HepG2 (cell line): ENCODE measurements around the gene KCNK5. TPM values are rescaled to one million over a fixed set of nuclear protein-coding genes. Genes with fewer than 3 reads are reported as not detected.

ENCODE experiments used
- ATAC-seq: fragments of 200-7000 bp; cut with Tn5 transposase; 3 replicates; pipeline ENCODE4 v1.9.1; 2020; ENCODE audit warnings: mild to moderate bottlenecking, moderate library complexity
- BruUV-seq: library from RNA; stranded (reverse); fragments of 400-500 nt; replicated peaks from 2 replicates; lab custom pipeline; 2021; lab: Mats Ljungman, UMichigan
- CTCF ChIA-PET: fragments of 300-600 bp; formaldehyde crosslinking; extraction: SDS; loops from one replicate; lab custom pipeline; 2021; ENCODE audit warnings: low total read pairs, inconsistent platforms, low intra/inter-chr PET ratio; lab: Yijun Ruan, JAX
- POLR2A ChIA-PET: fragments of 350-600 bp; sonication (Branson Sonifier 250); formaldehyde crosslinking; loops from one replicate; lab custom pipeline; 2020; ENCODE audit warnings: antibody characterized with exemption, inconsistent platforms; lab: Yijun Ruan, JAX
- DNase-seq: peaks from one replicate; pipeline ENCODE4 v3.0.0-alpha.2; 2015; ENCODE audit warnings: low spot score
- FAIRE-seq: peaks from 3 replicates; lab custom pipeline; 2011; peaks lifted over from hg19 to GRCh38; lab: Jason Lieb, UNC
- H2AFZ ChIP-seq: one replicate; pipeline ENCODE4 v1.6.1; 2011; ENCODE audit warnings: low read length, inconsistent platforms
- H3K27ac ChIP-seq: fragments of 300-600 bp; 3 replicates; pipeline ENCODE4 v1.8.0; 2011; ENCODE audit warnings: mixed run types, mild to moderate bottlenecking, mixed read lengths, low read length, inconsistent platforms; ENCODE audit not compliant: insufficient read depth; ENCODE audit errors: extremely low read length
- H3K27me3 ChIP-seq, 2 experiments: fragments of 200-600 bp in 1 of 2; 2 replicates in 1 of 2; 3 replicates in 1 of 2; pipeline versions ENCODE4 v1.6.0 to v1.8.0; 2011; ENCODE audit warnings: low read length in 2 of 2, mild to moderate bottlenecking in 2 of 2, moderate library complexity in 2 of 2, inconsistent platforms in 1 of 2; ENCODE audit not compliant: insufficient read depth in 2 of 2, control insufficient read depth in 1 of 2
- H3K36me3 ChIP-seq, 2 experiments: fragments of 200-600 bp in 1 of 2; replicated peaks in 1 of 2; 2 replicates in 1 of 2; 3 replicates in 1 of 2; pipeline versions ENCODE4 v1.5.1 to v1.8.0; 2011; ENCODE audit warnings: low read length in 2 of 2, inconsistent platforms in 1 of 2; ENCODE audit not compliant: insufficient read depth in 2 of 2, control insufficient read depth in 1 of 2
- H3K4me1 ChIP-seq: 2 replicates; pipeline ENCODE4 v1.5.1; 2012; ENCODE audit warnings: low read length, inconsistent platforms; ENCODE audit not compliant: insufficient read depth
- H3K4me2 ChIP-seq: 2 replicates; pipeline ENCODE4 v1.6.0; 2011; ENCODE audit warnings: low read depth, low read length, inconsistent platforms
- H3K4me3 ChIP-seq, 3 experiments: fragments of 200-600 bp in 1 of 3; sonication (generic), shearing (Covaris generic) in 1 of 3; replicated peaks in 1 of 3; 2 replicates each; pipeline ENCODE4 v1.5.1; 2011 to 2016; ENCODE audit warnings: low read length in 3 of 3, inconsistent platforms in 2 of 3, low read depth in 2 of 3, mild to moderate bottlenecking in 2 of 3, control low read depth in 1 of 3, mixed read lengths in 1 of 3; ENCODE audit not compliant: insufficient read depth in 1 of 3
- H3K79me2 ChIP-seq: one replicate; pipeline ENCODE4 v1.6.1; 2011; ENCODE audit warnings: low read length, inconsistent platforms; ENCODE audit not compliant: insufficient read depth
- H3K9ac ChIP-seq: 2 replicates; pipeline ENCODE4 v1.6.0; 2011; ENCODE audit warnings: mild to moderate bottlenecking, low read depth, low read length, inconsistent platforms; ENCODE audit not compliant: insufficient read depth
- H3K9me3 ChIP-seq: 2 replicates; pipeline ENCODE4 v1.5.1; 2012; ENCODE audit warnings: mild to moderate bottlenecking, low read length
- H4K20me1 ChIP-seq: 2 replicates; pipeline ENCODE4 v1.6.0; 2011; ENCODE audit warnings: inconsistent platforms, mild to moderate bottlenecking, low read length, moderate library complexity; ENCODE audit not compliant: insufficient read depth
- ATM ChIP-seq: fragments of 450-650 bp; IDR thresholded peaks from 2 replicates; pipeline ENCODE4 v1.7.1; 2017; ENCODE audit warnings: mild to moderate bottlenecking, borderline replicate concordance
- CHD2 ChIP-seq: IDR thresholded peaks from 2 replicates; pipeline ENCODE4 v1.6.1; 2011; ENCODE audit warnings: low read depth, low read length, improper control_type of control experiment
- HDAC6 ChIP-seq: fragments of 200-600 bp; sonication (generic); IDR thresholded peaks from 2 replicates; pipeline ENCODE4 v1.7.0; 2017; ENCODE audit warnings: mild to moderate bottlenecking, antibody characterized with exemption, low read length, low read depth
- HMG20A ChIP-seq: IDR thresholded peaks from 2 replicates; pipeline ENCODE4 v1.6.1; 2016; ENCODE audit warnings: borderline replicate concordance
- HOXD1 ChIP-seq: sonication (generic); formaldehyde crosslinking; IDR thresholded peaks from 2 replicates; pipeline ENCODE4 v1.5.0; 2020; ENCODE audit warnings: missing genetic modification reagents
- KLF11 ChIP-seq: IDR thresholded peaks from 2 replicates; pipeline ENCODE4 v1.6.1; 2016; ENCODE audit warnings: missing compliant biosample characterization
- MEF2D ChIP-seq: sonication (generic); formaldehyde crosslinking; IDR thresholded peaks from 2 replicates; pipeline ENCODE4 v1.5.1; 2020; ENCODE audit warnings: mild to moderate bottlenecking, missing genetic modification reagents
- NBN ChIP-seq: fragments of 450-650 bp; conservative IDR thresholded peaks from 2 replicates; pipeline ENCODE4 v1.6.1; 2017
- TGIF2 ChIP-seq: IDR thresholded peaks from 2 replicates; pipeline ENCODE4 v1.6.1; 2016; ENCODE audit warnings: control low read depth, missing compliant biosample characterization
- WIZ ChIP-seq: sonication (generic); formaldehyde crosslinking; IDR thresholded peaks from 2 replicates; pipeline ENCODE4 v1.5.1; 2020; ENCODE audit warnings: mild to moderate bottlenecking, missing genetic modification reagents
- ZMYM3 ChIP-seq: sonication (generic); formaldehyde crosslinking; IDR thresholded peaks from 2 replicates; pipeline ENCODE4 v1.5.1; 2020; ENCODE audit warnings: mild to moderate bottlenecking, missing genetic modification reagents
- ZNF205 ChIP-seq: IDR thresholded peaks from 2 replicates; pipeline ENCODE4 v1.6.1; 2018; ENCODE audit warnings: missing biosample characterization, missing genetic modification reagents
- WGBS: methylation state at CpG from one replicate; pipeline ENCODE4 v1.1.6; 2017; ENCODE audit warnings: low lambda C conversion rate; 5-methylcytosine and 5-hydroxymethylcytosine counted together
- in situ Hi-C: cut with HindIII; loops from 2 replicates; pipeline ENCODE4 v1.10.0; 2017; ENCODE audit warnings: low pct_unique_long_range_greater_than_20kb; ENCODE audit not compliant: extremely low pct_ligation_motif_present
- intact Hi-C: fragments of 100-400 bp; cut with micrococcal nuclease; formaldehyde crosslinking; loops from one replicate; pipeline ENCODE4 v1.10.0; 2022; ENCODE audit not compliant: unreplicated experiment
- polyA plus RNA-seq, 8 experiments: library from polyadenylated mRNA; depleted of rRNA in 3 of 8; stranded (reverse) in 7 of 8; unstranded in 1 of 8; fragments of >200 nt; fragmentation: Illumina TruSeq in 4 of 8; extraction: Trizol in 4 of 8; gene quantifications; 2 replicates each; pipeline versions ENCODE4 v1.2.1 to v1.2.3, GENCODE V29; 2011 to 2016; ENCODE audit warnings: low read depth in 4 of 8, missing spikeins in 1 of 8, mixed read lengths in 1 of 8; ENCODE audit not compliant: insufficient read depth in 1 of 8
- total RNA-seq, 5 experiments: library from RNA; depleted of rRNA; stranded (reverse); fragments of >200 nt; fragmentation: Illumina TruSeq; extraction: Trizol; gene quantifications; 2 replicates each; pipeline ENCODE4 v1.2.3, GENCODE V29; 2016; ENCODE audit warnings: low read depth in 1 of 5
- TF ChIP-seq, protein P1 (sequence below): sonication (generic); formaldehyde crosslinking; IDR thresholded peaks from 2 replicates; pipeline ENCODE4 v1.5.1; 2020; ENCODE audit warnings: missing genetic modification reagents, mild to moderate bottlenecking, borderline replicate concordance
- TF ChIP-seq, protein P2 (sequence below): sonication (generic); formaldehyde crosslinking; IDR thresholded peaks from 2 replicates; pipeline ENCODE4 v1.4.0; 2020; ENCODE audit warnings: missing genetic modification reagents; ENCODE audit errors: not compliant biosample characterization

Gene KCNK5
- total and polyA plus RNA-seq, 2 of the 13 experiments (the other 11 are each of a cell fraction or from before 2014, with no cell fraction given): 0.04 TPM; not detected in 1

DNA sequence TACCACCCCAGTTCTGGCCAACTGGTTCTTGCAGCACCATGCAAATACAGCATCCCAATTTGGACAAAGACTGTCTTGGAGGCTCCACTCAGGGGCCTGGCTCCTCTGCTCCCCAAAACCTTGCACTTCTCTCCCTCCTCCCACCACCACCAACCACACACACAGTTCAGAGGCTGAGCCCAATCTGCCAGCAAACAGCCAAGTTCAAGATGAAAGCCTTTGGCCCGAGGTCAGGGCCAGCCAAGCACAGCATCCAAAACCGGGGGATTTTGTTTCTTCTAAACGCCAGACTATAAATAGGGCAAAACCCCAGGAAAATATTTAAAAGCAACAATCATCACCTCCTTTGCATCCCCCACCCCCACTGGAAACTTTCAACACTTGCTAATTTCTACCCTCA, 5.7 kb downstream of the KCNK5 start:
- Histone ChIP-seq H3K4me2 (no peak overlapping the region), H4K20me1 (no peaks in the 10 kb centered on the region), H3K4me1 (peaks cover 9% of the 10 kb centered on the region), H3K36me3 (no peaks in the 10 kb centered on the region), H3K27me3 (peaks cover 0 to 14% of the 10 kb centered on the region in 2 experiments; a peak in 3 of 5 replicates), H3K9me3 (no peaks in the 10 kb centered on the region), H3K79me2 (no peaks in the 10 kb centered on the region), H3K27ac (no peak overlapping the region), H3K4me3 (no peak overlapping the region), H3K9ac (no peak overlapping the region), H2AFZ (no peak overlapping the region)
- FAIRE-seq (no peak), ATAC-seq (no peak), DNase-seq (no peak)
- intact Hi-C loops (no loop called here), in situ Hi-C loops (no loop called here)
- BruUV-seq: no TSS peak
- no peak for TF ChIP-seq HDAC6
- TF ChIP-seq ZNF205 (CRISPR knock-in tag): no peak
- 35% methylated on average over 3 of the region's 3 CpGs for WGBS
- ChIA-PET POLR2A (no interaction called here), CTCF (no interaction called here)

DNA sequence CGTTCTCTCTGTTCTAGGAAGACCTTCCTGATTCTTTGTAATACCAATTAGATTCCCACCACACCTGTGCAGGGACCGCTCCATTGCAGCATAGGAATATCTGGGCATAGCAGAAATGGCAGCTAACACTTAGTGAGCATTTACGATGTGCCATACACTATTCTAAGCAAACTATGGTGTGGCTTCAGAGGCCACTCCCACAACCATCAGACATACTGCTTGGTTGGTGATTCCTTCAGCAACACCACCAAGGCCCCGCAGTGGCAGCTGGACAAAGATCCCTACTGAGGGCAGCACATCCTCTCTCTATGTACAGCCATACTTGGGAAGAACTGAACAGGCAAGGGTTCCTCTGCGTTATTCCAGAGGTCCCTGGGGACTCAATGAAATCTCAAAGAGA, 6.2 kb downstream of the KCNK5 start:
- DNase-seq: no peak
- no peaks in the 10 kb centered on the region for H4K20me1 ChIP-seq
- no peak overlapping the region for H3K4me3 ChIP-seq
- H3K4me2 ChIP-seq: no peak overlapping the region
- in situ Hi-C loops: no loop called here
- no peaks in the 10 kb centered on the region for H3K36me3 ChIP-seq
- intact Hi-C loops: no loop called here
- H3K9me3 ChIP-seq: no peaks in the 10 kb centered on the region
- H3K79me2 ChIP-seq: no peaks in the 10 kb centered on the region
- ATAC-seq: no peak
- H3K4me1 ChIP-seq: peaks cover 9% of the 10 kb centered on the region
- BruUV-seq: no TSS peak
- WGBS: 66% methylated on average over 5 of the region's 5 CpGs
- H3K9ac ChIP-seq: no peak overlapping the region
- POLR2A ChIA-PET: no interaction called here
- FAIRE-seq: no peak
- CTCF ChIA-PET: no interaction called here
- H3K27ac ChIP-seq: no peak overlapping the region
- H2AFZ ChIP-seq: no peak overlapping the region
- H3K27me3 ChIP-seq: peaks cover 0 to 9% of the 10 kb centered on the region in 2 experiments; a peak in 2 of 5 replicates
- TF ChIP-seq TGIF2 (CRISPR knock-in tag) (no peak), ATM (no peak), HOXD1 (no peak), HMG20A (CRISPR knock-in tag) (no peak), KLF11 (no peak), NBN (no peak), CHD2 (no peak), MEF2D (CRISPR knock-in tag) (no peak), WIZ (CRISPR knock-in tag) (no peak), ZMYM3 (CRISPR knock-in tag) (no peak)
- TF ChIP-seq, protein P1, sequence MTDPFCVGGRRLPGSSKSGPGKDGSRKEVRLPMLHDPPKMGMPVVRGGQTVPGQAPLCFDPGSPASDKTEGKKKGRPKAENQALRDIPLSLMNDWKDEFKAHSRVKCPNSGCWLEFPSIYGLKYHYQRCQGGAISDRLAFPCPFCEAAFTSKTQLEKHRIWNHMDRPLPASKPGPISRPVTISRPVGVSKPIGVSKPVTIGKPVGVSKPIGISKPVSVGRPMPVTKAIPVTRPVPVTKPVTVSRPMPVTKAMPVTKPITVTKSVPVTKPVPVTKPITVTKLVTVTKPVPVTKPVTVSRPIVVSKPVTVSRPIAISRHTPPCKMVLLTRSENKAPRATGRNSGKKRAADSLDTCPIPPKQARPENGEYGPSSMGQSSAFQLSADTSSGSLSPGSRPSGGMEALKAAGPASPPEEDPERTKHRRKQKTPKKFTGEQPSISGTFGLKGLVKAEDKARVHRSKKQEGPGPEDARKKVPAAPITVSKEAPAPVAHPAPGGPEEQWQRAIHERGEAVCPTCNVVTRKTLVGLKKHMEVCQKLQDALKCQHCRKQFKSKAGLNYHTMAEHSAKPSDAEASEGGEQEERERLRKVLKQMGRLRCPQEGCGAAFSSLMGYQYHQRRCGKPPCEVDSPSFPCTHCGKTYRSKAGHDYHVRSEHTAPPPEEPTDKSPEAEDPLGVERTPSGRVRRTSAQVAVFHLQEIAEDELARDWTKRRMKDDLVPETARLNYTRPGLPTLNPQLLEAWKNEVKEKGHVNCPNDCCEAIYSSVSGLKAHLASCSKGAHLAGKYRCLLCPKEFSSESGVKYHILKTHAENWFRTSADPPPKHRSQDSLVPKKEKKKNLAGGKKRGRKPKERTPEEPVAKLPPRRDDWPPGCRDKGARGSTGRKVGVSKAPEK (CRISPR knock-in tag): no peak
- TF ChIP-seq, protein P2, sequence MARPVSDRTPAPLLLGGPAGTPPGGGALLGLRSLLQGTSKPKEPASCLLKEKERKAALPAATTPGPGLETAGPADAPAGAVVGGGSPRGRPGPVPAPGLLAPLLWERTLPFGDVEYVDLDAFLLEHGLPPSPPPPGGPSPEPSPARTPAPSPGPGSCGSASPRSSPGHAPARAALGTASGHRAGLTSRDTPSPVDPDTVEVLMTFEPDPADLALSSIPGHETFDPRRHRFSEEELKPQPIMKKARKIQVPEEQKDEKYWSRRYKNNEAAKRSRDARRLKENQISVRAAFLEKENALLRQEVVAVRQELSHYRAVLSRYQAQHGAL (CRISPR knock-in tag): no peak
